GM18909 (cell line): ENCODE results near the gene BEST2.
"Not testable (repeated sequence)": the region's sequence is repeated elsewhere in the genome, so short reads cannot be mapped to it uniquely, and the experiment has no call there.

Experiments
- ATAC-seq: cut with Tn5 transposase; IDR thresholded peaks from one replicate; pipeline ENCODE4 v1.9.1; 2021; ENCODE audit warnings: mild to moderate bottlenecking; ENCODE audit not compliant: unreplicated experiment, poor library complexity

BEST2 gene

GRCh38 chr19:12751635-12752034 is at the start of gene BEST2:
BEST2 (plus strand) TSS chr19:12751791; CDS start chr19:12752593, 802 bp downstream.
- ATAC-seq = no peak

GRCh38 chr19:12703046-12703445 is 48.5 kb upstream of the BEST2 start:
- no peak for ATAC-seq

GRCh38 chr19:12705169-12705568 is 46.4 kb upstream of the BEST2 start:
- ATAC-seq = no peak

GRCh38 chr19:12705654-12706331 is 45.8 kb upstream of the BEST2 start:
- ATAC-seq = no peak

GRCh38 chr19:12706332-12706718 is 45.3 kb upstream of the BEST2 start:
- no peak for ATAC-seq

GRCh38 chr19:12708641-12709040 is 43.0 kb upstream of the BEST2 start:
- no peak for ATAC-seq

GRCh38 chr19:12711187-12711586 is 40.4 kb upstream of the BEST2 start:
- no peak for ATAC-seq

- not testable (repeated sequence) for ATAC-seq
Measured at GRCh38 chr19:12712077-12712476, 39.5 kb upstream of the BEST2 start.

- not testable (repeated sequence) for ATAC-seq
Measured at GRCh38 chr19:12713304-12713703, 38.3 kb upstream of the BEST2 start.

- no peak for ATAC-seq
Measured at GRCh38 chr19:12715102-12715501, 36.5 kb upstream of the BEST2 start.

GRCh38 chr19:12715929-12716328 is 35.7 kb upstream of the BEST2 start:
- ATAC-seq = no peak

GRCh38 chr19:12720296-12720695 is 31.3 kb upstream of the BEST2 start:
- ATAC-seq = no peak

GRCh38 chr19:12720851-12721655 is 30.5 kb upstream of the BEST2 start:
- ATAC-seq = no peak

- ATAC-seq = peak; percentile 30
Measured at GRCh38 chr19:12721656-12722565, 29.7 kb upstream of the BEST2 start.

GRCh38 chr19:12722566-12723380 is 28.8 kb upstream of the BEST2 start:
- peak; percentile 83 for ATAC-seq

- ATAC-seq = no peak
Measured at GRCh38 chr19:12723381-12723640, 28.3 kb upstream of the BEST2 start.

- no peak for ATAC-seq
Measured at GRCh38 chr19:12723641-12724426, 27.8 kb upstream of the BEST2 start, which contains the start of gene TNPO2. TNPO2 (minus strand) TSS chr19:12723932; CDS start chr19:12720977, 2,955 bp downstream.

GRCh38 chr19:12725612-12726011 is 26.0 kb upstream of the BEST2 start:
- not testable (repeated sequence) for ATAC-seq

GRCh38 chr19:12726988-12727316 is 24.6 kb upstream of the BEST2 start:
- ATAC-seq = no peak
